ENCODE data around the gene GPC6.
A peak's percentile ranks its signal among the peaks of the same experiment; 100 is the strongest.

The GPC6 gene

DNA sequence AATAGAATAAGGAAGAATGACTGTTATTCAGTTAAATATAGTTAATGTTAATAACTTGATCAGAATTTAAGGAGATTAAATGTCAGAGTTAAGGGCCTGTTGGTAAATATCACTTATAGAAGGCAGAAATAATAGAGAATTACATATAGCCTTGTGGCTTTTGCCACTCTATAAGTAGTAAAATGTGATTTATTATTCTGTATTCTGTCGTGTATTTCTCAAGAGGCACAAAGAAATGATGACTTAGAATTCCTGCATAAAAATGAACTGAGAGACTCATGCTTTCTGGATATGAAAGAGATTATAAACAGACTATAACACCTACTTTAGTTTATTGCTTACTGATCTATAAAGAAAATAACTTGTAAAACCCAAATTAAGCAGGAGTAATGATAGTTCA lies 40.1 kb downstream of the GPC6 start:
- Histone ChIP-seq H3K14ac (ENCODE audit: low read length in 2 of 2) (no peak overlapping the region), H3K9me3 (ENCODE audit: control insufficient read depth, low read length) (no peaks in the 10 kb centered on the region), H2BK5ac (ENCODE audit: low read depth, low read length, poor library complexity, severe bottlenecking) (no peak overlapping the region), H3K9ac (ENCODE audit: low read length) (no peak overlapping the region), H3K18ac (ENCODE audit: low read depth in 1 of 2, low read length in 2 of 2) (no peak overlapping the region), H3K4me3 (ENCODE audit: insufficient read depth in 1 of 2, low read depth in 1 of 2, low read length in 2 of 2) (no peak overlapping the region), H2BK120ac (ENCODE audit: low read depth, low read length) (no peak overlapping the region), H3K4ac (ENCODE audit: low read depth in 1 of 2, low read length in 2 of 2) (no peak overlapping the region), H4K91ac (ENCODE audit: low read length) (no peak overlapping the region), H3K4me1 (ENCODE audit: control insufficient read depth, insufficient read depth, low read depth, low read length) (no peaks in the 10 kb centered on the region), H3K4me2 (ENCODE audit: low read length, poor library complexity, severe bottlenecking) (no peak overlapping the region), H3K27ac (ENCODE audit: low read length, poor library complexity, severe bottlenecking) (no peak overlapping the region), H2AK5ac (ENCODE audit: low read length, severe bottlenecking) (no peak overlapping the region), H2AFZ (ENCODE audit: low read depth, low read length) (no peak overlapping the region), H4K8ac (ENCODE audit: low read length) (no peak overlapping the region), H2BK12ac (ENCODE audit: low read length in 2 of 2) (no peak overlapping the region), H2BK15ac (ENCODE audit: low read depth, poor library complexity, severe bottlenecking) (no peak overlapping the region), H3K27me3 (ENCODE audit: control insufficient read depth in 1 of 2, insufficient read depth in 1 of 2, low read length in 2 of 2) (no peaks in the 10 kb centered on the region), H3K79me1 (replicated peaks; ENCODE audit: low read length, poor library complexity, severe bottlenecking) (peaks cover 9% of the 10 kb centered on the region), H3K23ac (ENCODE audit: low read length in 2 of 2) (no peak overlapping the region), H3K36me3 (ENCODE audit: control insufficient read depth in 1 of 2, insufficient read depth in 2 of 2, low read depth in 1 of 2, low read length in 2 of 2) (no peaks in the 10 kb centered on the region)
- no CpG with 5 or more reads among the region's 1 CpG for WGBS
- DNase-seq = no peak

DNA sequence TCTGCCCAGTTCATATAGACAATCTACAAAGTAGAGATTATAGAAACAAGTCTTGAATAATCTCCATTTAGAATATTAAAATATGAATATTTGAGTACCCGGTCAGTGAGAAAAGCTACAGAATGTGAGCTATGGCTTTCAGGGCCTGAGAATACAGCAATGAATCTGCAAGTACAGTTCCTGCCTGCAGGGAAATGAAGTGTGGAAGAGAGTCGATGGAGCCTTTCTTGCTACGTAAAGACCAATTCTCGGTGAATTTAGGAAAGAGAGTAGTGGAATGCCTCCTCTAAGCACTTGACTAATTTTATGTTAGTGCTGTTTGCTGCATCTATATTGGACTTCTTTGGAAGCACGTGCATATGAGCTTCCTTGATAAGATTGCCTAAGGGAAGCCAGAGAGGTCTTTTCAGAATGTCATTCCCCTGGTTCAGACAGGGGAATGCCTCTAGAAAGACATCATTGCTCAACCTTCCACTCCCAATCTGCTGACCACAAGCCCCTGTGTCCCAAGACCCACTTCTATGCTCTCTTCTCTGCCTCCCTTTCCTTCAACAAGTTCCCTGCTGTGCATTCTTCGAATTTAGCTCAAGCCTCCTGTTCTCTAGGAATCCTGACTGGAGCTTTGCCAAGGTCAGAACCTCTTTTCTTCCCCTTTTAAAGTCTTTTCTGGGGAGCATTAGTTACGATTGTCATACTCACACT lies 41.9 kb downstream of the GPC6 start:
- no peak overlapping the region for H3K9ac ChIP-seq (ENCODE audit: low read length)
- H3K9me3 ChIP-seq (ENCODE audit: control insufficient read depth, low read length) = no peaks in the 10 kb centered on the region
- no peak overlapping the region for H3K4ac ChIP-seq (ENCODE audit: low read depth in 1 of 2, low read length in 2 of 2)
- no peak overlapping the region for H3K23ac ChIP-seq (ENCODE audit: low read length in 2 of 2)
- no peaks in the 10 kb centered on the region for H3K27me3 ChIP-seq (ENCODE audit: control insufficient read depth in 1 of 2, insufficient read depth in 1 of 2, low read length in 2 of 2)
- H2AK5ac ChIP-seq (ENCODE audit: low read length, severe bottlenecking) = no peak overlapping the region
- H4K91ac ChIP-seq (ENCODE audit: low read length) = no peak overlapping the region
- no peak overlapping the region for H3K18ac ChIP-seq (ENCODE audit: low read depth in 1 of 2, low read length in 2 of 2)
- DNase-seq = no peak
- H2BK5ac ChIP-seq (ENCODE audit: low read depth, low read length, poor library complexity, severe bottlenecking) = no peak overlapping the region
- no peak overlapping the region for H3K14ac ChIP-seq (ENCODE audit: low read length in 2 of 2)
- no peak overlapping the region for H2BK15ac ChIP-seq (ENCODE audit: low read depth, poor library complexity, severe bottlenecking)
- peaks cover 9% of the 10 kb centered on the region for H3K79me1 ChIP-seq (replicated peaks; ENCODE audit: low read length, poor library complexity, severe bottlenecking)
- no peak overlapping the region for H2BK120ac ChIP-seq (ENCODE audit: low read depth, low read length)
- H3K4me1 ChIP-seq (ENCODE audit: control insufficient read depth, insufficient read depth, low read depth, low read length) = no peaks in the 10 kb centered on the region
- H4K8ac ChIP-seq (ENCODE audit: low read length) = no peak overlapping the region
- no peak overlapping the region for H3K4me2 ChIP-seq (ENCODE audit: low read length, poor library complexity, severe bottlenecking)
- H3K4me3 ChIP-seq (ENCODE audit: insufficient read depth in 1 of 2, low read depth in 1 of 2, low read length in 2 of 2) = no peak overlapping the region
- peak overlapping the region in 1 of 2 experiments; percentile 37 for H2BK12ac ChIP-seq (ENCODE audit: low read length in 2 of 2)
- 93% methylated on average over 6 of the region's 7 CpGs for WGBS
- H3K27ac ChIP-seq (ENCODE audit: low read length, poor library complexity, severe bottlenecking) = no peak overlapping the region
- no peaks in the 10 kb centered on the region for H3K36me3 ChIP-seq (ENCODE audit: control insufficient read depth in 1 of 2, insufficient read depth in 2 of 2, low read depth in 1 of 2, low read length in 2 of 2)
- H2AFZ ChIP-seq (ENCODE audit: low read depth, low read length) = no peak overlapping the region

GRCh38 chr13:93270769-93271742 lies 44.4 kb downstream of the GPC6 start:
- Histone ChIP-seq H3K9me3 (ENCODE audit: control insufficient read depth, low read length) (no peaks in the 10 kb centered on the region), H3K18ac (ENCODE audit: low read depth in 1 of 2, low read length in 2 of 2) (no peak overlapping the region), H3K23ac (ENCODE audit: low read length in 2 of 2) (no peak overlapping the region), H2BK15ac (ENCODE audit: low read depth, poor library complexity, severe bottlenecking) (no peak overlapping the region), H3K4me1 (ENCODE audit: control insufficient read depth, insufficient read depth, low read depth, low read length) (no peaks in the 10 kb centered on the region), H3K4me2 (ENCODE audit: low read length, poor library complexity, severe bottlenecking) (no peak overlapping the region), H4K8ac (ENCODE audit: low read length) (no peak overlapping the region), H3K36me3 (ENCODE audit: control insufficient read depth in 1 of 2, insufficient read depth in 2 of 2, low read depth in 1 of 2, low read length in 2 of 2) (no peaks in the 10 kb centered on the region), H2AFZ (ENCODE audit: low read depth, low read length) (no peak overlapping the region), H4K91ac (ENCODE audit: low read length) (no peak overlapping the region), H3K27ac (ENCODE audit: low read length, poor library complexity, severe bottlenecking) (peak overlapping the region; percentile 56), H3K79me1 (replicated peaks; ENCODE audit: low read length, poor library complexity, severe bottlenecking) (peaks cover 6% of the 10 kb centered on the region), H3K4ac (ENCODE audit: low read depth in 1 of 2, low read length in 2 of 2) (no peak overlapping the region), H2AK5ac (ENCODE audit: low read length, severe bottlenecking) (no peak overlapping the region), H2BK5ac (ENCODE audit: low read depth, low read length, poor library complexity, severe bottlenecking) (no peak overlapping the region), H3K9ac (ENCODE audit: low read length) (no peak overlapping the region), H3K14ac (ENCODE audit: low read length in 2 of 2) (no peak overlapping the region), H2BK12ac (ENCODE audit: low read length in 2 of 2) (no peak overlapping the region), H3K4me3 (ENCODE audit: insufficient read depth in 1 of 2, low read depth in 1 of 2, low read length in 2 of 2) (no peak overlapping the region), H2BK120ac (ENCODE audit: low read depth, low read length) (peak overlapping the region; percentile 43), H3K27me3 (ENCODE audit: control insufficient read depth in 1 of 2, insufficient read depth in 1 of 2, low read length in 2 of 2) (no peaks in the 10 kb centered on the region)
- peak; percentile 43 for DNase-seq
- 20% methylated on average over 1 of the region's 5 CpGs for WGBS

DNA sequence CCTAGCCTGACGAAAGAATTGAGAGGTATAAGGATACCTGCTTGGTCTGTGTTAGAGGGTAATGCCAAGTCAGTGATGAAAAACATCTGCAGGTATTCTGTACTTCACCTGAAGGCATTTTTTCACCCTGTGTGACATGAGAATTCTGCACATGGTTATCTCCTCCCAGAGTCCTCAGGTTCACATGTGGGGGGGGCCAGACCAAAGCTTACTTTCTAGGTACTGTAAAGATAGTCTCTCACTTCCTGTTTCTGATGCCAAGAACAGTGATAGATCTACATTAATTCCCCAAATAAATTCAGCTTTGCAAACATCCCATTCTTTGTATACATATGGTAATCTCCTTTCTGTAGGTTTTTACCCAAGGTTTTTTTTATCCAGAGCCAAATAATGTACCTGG lies 53.4 kb downstream of the GPC6 start:
- no peak overlapping the region for H2BK5ac ChIP-seq (ENCODE audit: low read depth, low read length, poor library complexity, severe bottlenecking)
- H3K14ac ChIP-seq (ENCODE audit: low read length in 2 of 2) = no peak overlapping the region
- H3K23ac ChIP-seq (ENCODE audit: low read length in 2 of 2) = no peak overlapping the region
- no peak overlapping the region for H3K9ac ChIP-seq (ENCODE audit: low read length)
- no peak overlapping the region for H3K4ac ChIP-seq (ENCODE audit: low read depth in 1 of 2, low read length in 2 of 2)
- no peaks in the 10 kb centered on the region for H3K27me3 ChIP-seq (ENCODE audit: control insufficient read depth in 1 of 2, insufficient read depth in 1 of 2, low read length in 2 of 2)
- no peak overlapping the region for H2AK5ac ChIP-seq (ENCODE audit: low read length, severe bottlenecking)
- no peak overlapping the region for H3K4me3 ChIP-seq (ENCODE audit: insufficient read depth in 1 of 2, low read depth in 1 of 2, low read length in 2 of 2)
- no peaks in the 10 kb centered on the region for H3K9me3 ChIP-seq (ENCODE audit: control insufficient read depth, low read length)
- no peak overlapping the region for H2AFZ ChIP-seq (ENCODE audit: low read depth, low read length)
- H3K18ac ChIP-seq (ENCODE audit: low read depth in 1 of 2, low read length in 2 of 2) = no peak overlapping the region
- no peaks in the 10 kb centered on the region for H3K4me1 ChIP-seq (ENCODE audit: control insufficient read depth, insufficient read depth, low read depth, low read length)
- H2BK12ac ChIP-seq (ENCODE audit: low read length in 2 of 2) = no peak overlapping the region
- H3K79me1 ChIP-seq (replicated peaks; ENCODE audit: low read length, poor library complexity, severe bottlenecking) = peaks cover 11% of the 10 kb centered on the region
- H3K36me3 ChIP-seq (ENCODE audit: control insufficient read depth in 1 of 2, insufficient read depth in 2 of 2, low read depth in 1 of 2, low read length in 2 of 2) = no peaks in the 10 kb centered on the region
- H4K91ac ChIP-seq (ENCODE audit: low read length) = no peak overlapping the region
- WGBS = 100% methylated on average over 1 of the region's 1 CpG
- no peak overlapping the region for H2BK15ac ChIP-seq (ENCODE audit: low read depth, poor library complexity, severe bottlenecking)
- H3K27ac ChIP-seq (ENCODE audit: low read length, poor library complexity, severe bottlenecking) = no peak overlapping the region
- H2BK120ac ChIP-seq (ENCODE audit: low read depth, low read length) = no peak overlapping the region
- no peak overlapping the region for H4K8ac ChIP-seq (ENCODE audit: low read length)
- H3K4me2 ChIP-seq (ENCODE audit: low read length, poor library complexity, severe bottlenecking) = no peak overlapping the region
- DNase-seq = no peak

Measured in mesenchymal stem cell (in vitro differentiated cells and primary cell).